HG03025 (cell line): Measurements from ENCODE around the gene MXI1.
A peak's percentile ranks its signal among the peaks of the same experiment; 100 is the strongest.

Experiments used
- ATAC-seq: cut with Tn5 transposase; IDR thresholded peaks from one replicate; pipeline ENCODE4 v1.9.1; 2021; ENCODE audit warnings: mild to moderate bottlenecking, moderate library complexity; ENCODE audit not compliant: unreplicated experiment, low FRiP score

MXI1 gene

DNA sequence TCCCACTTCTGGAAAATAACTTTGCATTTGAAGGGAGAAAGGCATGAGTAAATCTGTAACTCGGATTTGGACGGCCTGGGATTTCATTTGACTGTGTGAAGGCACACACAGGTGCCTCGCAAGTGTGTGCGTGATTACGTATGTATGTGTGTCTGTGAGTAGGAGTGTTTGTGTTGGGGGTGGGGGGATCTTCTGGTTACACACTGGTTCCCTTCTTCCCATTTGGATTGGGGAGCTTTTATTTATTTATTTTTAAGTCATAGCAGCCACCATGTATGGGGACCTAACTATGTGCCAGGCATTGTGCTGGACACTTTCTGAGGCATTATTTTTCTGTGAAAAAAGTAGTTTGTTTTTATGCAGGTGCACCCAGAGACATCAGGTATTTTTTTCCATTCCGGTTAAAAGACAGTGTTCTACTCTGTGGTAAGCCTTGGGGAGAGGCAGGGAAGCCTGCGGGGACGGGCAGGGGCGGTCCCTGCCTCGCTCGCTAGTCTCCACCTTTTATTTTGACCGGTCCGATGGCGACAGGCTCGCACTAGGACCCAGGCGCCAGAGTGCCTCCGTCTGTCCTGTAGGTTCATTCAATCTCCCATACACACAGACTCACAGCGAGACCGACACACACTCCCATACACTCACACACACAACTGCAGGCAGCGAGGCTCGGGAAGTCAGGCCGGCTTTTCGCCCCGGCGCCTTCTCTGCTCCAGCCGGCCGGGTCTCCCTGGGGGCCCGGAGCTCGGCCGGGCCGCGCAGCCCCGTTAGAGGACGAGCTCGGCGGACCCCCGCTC, at the start of gene MXI1:
TSS of gene MXI1 (plus strand) at position 595 of the 794 bp plus-strand sequence. CDS start 204 bp downstream, outside the sequence.
- ATAC-seq: peak; percentile 51

DNA sequence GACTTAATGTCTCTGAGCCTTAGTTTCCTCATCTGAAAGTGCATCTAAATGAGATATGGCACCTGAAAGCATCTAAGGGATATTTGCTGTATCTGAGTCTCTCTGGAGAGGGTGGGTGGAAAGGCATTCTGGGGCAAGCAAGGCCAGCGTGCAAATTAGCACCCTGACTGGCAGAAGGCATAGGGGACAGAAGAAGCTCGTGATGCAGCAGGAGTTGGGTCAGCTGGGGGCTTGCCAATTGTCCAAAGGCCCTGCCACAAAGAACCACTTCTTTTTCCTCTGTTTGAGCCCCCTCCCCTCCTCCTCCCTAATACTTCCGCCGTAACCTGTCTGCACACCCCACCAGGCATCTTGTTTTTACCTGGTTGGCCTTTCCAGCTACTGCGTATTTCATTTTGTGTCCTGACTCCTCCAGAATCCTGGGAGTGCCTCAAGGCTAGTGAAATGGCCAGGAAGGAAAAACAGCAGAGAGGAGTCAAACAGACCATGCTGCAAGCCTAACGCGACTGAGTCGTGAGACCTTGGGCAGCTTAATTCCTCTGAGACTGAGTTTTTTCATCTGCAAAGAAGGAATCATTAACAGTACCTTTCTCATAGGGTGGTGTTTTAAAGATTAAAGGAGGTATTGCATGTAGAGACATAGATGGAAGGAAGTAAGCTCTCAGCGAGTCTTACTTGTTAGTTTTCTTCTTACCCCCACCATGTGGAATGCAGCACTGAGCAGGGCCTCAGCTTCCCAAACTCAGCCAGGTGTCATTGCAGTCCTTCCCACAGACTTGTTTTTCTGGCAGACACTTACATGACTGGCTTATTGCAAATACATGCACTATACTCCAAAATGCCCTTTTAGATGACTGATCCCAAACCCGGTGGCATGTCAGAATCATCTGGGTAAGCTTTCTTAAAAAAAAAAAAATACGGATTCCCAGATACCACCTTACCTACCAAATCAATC, 49.1 kb upstream of the MXI1 start:
- ATAC-seq: no peak

DNA sequence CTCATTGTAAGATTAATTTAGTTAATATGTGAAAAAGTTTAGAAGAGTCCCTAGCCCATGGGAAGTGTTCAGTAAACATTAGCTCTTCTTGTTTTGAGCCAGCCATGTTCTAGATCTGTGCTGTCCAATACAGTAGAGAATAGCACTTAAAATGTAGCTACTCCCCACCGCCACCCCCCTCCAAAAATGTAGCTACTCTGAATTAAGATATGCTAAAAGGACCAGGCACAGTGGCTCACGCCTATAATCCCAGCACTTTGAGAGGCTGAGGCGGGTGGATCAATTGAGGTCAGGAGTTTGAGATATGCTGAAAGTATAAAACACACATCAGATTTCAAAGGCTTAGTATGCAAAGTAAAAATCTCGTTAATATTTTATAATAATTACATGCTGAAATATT, 47.3 kb upstream of the MXI1 start:
- no peak for ATAC-seq

DNA sequence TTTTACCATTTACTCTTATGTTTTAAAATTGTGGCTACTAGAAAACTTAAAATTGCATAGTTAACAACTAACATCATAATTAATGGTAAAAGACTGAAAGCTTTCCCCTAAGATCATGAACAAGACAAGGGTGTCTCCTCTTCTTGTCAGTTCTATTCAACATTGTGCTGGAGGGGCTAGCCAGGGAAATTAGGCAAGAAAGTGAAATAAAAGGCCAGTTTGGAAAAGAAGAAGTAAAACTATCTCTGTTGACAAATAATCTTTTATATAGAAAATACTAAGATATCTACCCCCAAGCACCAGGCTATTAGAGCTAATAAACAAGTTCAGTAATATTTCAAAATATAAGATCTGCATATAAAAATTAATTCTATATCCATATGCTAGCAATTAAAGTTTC, 46.9 kb upstream of the MXI1 start:
- no peak for ATAC-seq

DNA sequence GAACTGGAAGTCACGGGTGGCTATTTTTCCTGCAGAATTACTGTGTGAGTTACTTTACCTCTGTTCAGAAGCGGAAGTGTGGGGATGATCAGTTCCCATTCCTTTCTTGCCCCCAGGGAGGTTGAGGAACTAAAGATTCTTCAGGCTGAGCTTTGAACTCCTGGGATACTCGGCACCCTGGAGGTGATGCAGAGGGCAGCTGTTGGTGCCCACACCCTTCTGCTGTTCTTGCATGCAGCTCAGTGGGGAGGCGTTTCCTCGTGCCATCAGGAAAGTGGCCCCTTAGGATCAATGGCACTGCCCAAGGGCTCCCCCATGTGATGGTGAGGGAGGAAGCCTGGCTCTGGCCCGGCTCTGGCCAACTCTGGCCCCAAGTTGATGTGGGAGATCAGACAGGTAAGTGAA, 44.7 kb upstream of the MXI1 start:
- ATAC-seq: no peak

DNA sequence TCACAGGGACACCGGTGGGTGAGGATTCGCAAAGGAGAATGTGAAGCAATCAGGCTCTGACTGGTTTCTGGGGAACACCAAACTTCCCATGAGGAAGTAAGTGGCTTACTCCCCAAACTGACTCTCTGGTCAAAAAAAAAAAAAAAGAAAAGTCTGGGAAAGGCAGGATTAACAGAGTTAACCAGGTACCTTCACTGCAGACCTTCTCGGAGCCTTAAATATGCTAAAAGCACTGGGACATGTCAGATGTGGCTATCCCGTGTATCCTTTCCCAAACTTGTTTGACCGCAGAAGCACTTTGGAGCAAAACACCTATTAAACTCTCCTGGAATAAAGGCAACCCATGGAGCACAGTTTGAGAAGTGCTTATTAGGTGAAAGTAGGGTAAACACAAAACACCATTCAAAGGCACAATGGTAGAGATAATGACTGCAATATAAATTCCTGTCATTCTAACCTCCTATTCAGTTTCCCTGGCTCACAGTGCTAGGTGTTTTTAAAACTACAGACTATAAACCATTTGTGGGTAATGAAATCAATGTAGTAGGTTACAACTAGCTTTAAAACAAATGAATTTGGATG, 44.1 kb upstream of the MXI1 start:
- ATAC-seq: no peak

DNA sequence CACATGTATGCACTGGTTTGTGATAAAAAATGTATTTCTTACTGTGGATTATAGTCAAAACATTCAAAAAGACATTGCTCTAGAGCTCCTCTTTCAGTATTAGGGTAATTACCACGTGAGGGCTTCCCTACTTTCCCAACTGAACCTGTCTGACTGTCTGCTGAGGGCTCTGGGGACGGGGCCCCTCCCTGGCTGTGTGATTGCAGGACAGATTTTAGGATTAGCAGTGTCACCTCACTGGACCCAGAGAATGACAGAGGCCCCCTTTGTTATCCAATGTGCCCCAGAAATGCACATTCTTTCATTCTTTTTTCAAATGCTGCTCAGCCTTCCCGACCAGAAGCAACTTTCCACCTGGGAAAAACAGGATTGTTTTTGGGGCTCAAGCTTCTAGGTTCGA, 43.6 kb upstream of the MXI1 start:
- no peak for ATAC-seq

DNA sequence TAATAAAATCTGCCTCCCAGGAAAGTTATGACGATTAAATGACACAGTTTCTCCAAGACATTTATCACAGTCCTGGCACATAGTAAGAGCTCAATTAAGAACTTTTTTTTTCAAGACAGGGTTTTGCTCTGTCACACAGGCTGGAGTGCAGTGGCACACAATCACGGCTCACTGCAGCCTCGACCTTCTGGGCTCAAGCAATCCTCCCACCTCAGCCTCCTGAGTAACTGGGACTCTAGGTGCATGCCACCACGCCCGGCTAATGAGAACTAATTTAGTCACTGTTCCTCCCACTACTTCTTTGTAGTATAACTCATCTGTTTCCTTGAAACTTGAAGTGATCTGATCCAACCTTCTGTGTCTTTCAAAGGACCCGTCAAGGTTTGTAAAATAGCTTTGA, 42.2 kb upstream of the MXI1 start:
- ATAC-seq: no peak

DNA sequence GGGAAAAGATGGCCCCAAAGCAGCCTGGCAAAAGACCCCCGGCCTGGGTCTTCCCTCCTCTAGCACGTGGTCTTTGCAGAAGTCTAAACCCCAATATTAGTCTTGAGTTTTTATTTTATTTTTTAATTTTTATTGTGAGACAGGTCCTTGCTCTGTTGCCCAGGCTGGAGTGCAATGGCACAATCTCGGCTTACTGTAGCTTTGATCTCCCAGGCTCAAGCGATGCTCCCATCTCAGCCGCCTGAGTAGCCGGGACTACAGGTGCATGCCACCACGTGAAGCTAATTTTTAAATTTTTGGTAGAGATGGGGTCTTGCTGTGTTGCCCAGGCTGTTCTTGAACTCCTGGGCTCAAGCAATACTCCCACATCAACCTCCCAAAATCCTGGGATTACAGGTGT, 40.3 kb upstream of the MXI1 start:
- ATAC-seq: no peak

DNA sequence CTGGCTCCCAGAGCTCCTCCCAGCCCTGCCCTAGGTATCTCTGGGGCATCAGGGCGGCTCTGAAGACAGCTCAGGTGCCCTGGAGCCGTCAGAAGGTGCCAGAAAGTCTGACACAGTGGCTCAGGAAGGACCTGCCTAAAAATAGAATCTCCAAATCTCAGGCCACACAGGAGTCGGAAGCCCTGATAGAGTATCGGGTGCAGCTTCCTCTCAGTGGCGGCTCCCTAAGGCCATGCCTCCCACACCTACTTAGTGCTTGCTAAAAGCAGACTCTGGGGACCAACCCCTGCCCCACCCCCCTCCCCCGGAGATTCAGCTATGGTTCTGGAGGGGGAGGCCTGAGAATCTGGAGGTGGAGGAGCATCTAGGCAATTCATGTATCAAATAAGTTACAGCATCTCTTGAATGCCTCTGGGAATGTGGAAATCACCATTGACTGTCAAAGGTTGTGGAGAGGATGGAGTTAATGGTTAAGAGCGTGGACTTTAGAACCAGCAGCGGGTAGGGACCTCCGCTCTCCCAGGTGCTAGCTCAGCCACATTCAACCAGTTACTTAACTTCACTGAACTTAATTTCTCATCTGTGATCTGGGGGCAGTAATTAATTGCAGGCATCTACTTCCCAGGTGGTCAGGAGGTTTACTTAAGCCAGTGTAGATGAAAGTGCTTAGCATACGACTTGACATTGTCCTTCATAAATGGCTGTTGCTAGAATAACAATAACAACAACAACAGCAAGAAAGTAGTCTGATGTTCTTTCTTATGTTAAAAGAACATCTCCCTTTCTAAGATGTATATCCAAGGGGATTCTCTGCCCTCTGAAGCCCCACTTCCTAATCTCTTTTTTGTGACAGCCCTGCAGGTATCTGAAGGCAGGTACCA, 38.6 kb upstream of the MXI1 start:
- no peak for ATAC-seq

DNA sequence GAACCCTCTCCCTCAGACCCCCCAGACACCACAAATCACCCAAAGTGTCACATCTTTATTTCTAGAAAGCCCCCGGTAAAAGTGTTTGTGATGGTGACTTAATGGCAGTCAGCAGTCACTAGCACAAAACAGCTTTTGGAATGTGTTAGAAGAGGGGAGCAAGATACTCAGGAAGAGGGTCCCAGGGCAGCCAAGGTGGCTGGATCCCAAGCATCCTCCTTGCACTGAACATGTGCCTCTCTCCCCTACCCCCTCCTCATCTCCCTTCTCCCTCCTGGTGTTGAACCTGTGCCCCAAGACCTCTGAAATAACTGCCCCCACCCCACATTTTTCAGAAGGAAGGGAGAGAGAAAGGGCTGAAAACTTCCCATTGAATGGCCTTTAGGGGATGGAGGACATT, 37.8 kb upstream of the MXI1 start:
- no peak for ATAC-seq

DNA sequence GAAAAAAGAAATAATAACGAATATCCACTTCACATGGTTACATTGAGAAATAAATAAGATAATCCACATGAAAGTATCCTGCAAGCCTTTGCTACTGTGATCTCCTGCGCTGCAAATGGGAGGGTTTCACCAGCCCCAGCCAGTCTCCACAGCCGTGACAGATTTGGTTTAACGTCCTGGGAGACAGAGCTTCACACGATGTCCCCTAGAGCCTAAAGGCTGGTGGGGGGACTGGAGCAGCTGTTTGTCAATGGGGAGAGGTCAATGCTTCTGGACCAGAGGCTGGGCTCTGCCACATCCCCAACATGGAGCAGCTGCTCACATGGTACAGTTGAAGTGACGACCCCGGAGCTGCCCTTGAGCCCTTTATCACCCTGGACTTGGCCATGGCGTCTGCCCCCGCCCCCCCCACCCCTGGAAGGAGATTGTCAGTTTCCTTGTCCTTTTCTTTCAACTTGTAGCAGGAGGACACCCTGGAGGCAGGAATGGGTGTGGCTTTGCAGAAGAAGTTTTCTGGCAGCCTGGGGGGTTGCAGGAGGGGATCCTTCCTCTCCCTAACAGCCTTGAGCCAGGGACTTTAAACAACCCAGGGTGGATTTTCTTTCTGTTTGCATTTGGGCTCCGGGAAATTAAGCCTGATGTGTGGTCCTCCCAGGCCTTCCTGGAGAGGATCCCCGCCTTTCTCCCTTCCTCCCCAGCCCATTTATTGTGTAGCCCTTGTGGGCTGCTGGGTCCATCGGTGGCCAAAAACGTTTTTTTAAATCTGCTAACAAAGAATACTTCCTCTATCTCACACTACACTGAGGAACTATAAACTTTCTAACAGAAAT, 37.0 kb upstream of the MXI1 start:
- ATAC-seq: no peak

DNA sequence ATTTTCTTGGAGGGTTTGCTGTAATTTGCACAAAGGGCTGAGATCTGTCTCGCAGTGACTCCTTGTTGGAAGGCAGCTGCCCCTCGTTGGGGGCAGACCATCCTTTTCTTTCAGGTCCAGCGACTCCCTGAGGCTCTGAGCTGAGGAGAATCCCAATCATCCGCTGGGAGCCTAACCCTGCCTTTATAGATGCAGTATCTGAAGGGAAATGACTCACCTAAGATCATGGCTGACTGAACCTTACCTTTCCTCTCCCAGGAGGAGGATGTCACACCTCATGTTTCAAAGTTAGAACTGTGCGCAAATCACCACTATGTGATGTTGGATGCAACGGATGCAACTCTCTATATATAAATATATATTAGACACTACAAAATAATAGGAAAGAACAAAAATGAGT, 36.4 kb upstream of the MXI1 start:
- ATAC-seq: no peak

DNA sequence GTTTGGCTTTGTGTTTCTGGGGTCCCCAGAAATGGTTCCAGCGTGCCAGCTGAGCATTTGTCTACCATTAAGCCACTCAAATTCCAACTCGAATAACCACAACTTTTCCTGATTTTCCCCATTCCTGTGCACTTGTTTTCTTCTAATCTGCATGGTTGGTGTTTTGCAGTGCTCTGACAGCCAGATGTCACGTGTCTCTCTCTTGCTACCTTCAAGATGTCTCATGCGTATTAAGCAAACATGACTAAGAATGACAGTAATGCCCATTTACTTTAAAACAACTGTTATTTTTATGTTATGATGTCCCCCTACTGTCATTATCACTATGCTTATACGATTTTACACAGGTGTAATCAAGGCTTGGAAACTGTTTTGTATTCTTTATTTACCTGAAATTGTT, 35.2 kb upstream of the MXI1 start:
- ATAC-seq: no peak

DNA sequence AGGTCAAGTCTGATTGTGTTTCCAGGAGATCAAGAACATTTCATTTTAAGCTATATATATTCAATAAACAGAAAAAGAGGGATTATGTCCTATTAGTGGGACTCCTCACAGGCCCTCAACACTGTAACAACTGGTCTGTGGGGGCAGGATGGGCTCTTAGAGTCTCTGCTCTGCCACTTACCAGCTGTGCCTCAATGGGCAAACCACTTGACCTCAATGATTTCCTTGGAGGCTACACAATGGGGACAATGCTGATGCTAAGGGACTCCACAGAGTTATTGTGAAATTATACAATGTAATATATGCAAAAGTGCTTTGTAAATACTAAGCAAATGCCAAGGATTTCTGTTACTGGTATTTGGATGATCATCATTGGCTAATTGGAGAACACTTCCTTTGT, 33.2 kb upstream of the MXI1 start:
- ATAC-seq: no peak

DNA sequence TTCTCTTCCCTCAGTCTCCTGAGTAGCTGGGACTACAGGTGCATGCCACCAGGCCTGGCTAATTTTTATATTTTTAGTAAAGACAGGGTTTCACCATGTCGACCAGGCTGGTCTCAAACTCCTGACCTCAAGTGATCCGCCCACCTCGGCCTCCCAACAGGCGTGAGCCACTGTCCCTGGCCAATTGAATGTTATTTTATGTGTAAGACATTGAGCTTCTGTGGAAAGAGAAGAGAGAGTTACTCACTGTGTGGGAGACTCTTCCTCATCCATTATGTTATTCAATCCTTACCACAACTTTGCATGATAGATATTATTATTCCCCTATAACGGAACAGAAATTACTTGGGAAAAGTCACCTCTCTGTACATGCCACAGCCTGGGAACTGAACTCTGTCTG, 32.6 kb upstream of the MXI1 start:
- ATAC-seq: no peak

DNA sequence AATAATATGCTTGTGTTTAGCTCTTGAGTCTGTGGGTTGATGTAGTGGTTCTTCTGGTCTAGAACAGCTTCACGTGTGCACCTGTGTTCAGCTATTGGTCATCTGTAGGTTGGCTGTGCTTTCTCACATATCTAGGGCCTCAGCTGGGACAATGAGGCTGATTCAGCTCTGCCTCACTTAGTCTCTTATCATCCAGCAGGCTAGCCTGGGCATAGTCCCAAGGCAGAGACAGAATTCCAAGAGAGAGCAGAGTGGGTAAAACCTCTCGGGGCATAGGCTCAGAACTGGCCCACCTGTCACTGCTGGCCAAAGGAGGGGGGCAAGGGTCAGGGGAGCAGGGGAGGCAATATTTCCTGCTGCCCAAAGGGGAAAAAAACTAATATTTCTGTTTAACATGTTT, 32.0 kb upstream of the MXI1 start:
- no peak for ATAC-seq

DNA sequence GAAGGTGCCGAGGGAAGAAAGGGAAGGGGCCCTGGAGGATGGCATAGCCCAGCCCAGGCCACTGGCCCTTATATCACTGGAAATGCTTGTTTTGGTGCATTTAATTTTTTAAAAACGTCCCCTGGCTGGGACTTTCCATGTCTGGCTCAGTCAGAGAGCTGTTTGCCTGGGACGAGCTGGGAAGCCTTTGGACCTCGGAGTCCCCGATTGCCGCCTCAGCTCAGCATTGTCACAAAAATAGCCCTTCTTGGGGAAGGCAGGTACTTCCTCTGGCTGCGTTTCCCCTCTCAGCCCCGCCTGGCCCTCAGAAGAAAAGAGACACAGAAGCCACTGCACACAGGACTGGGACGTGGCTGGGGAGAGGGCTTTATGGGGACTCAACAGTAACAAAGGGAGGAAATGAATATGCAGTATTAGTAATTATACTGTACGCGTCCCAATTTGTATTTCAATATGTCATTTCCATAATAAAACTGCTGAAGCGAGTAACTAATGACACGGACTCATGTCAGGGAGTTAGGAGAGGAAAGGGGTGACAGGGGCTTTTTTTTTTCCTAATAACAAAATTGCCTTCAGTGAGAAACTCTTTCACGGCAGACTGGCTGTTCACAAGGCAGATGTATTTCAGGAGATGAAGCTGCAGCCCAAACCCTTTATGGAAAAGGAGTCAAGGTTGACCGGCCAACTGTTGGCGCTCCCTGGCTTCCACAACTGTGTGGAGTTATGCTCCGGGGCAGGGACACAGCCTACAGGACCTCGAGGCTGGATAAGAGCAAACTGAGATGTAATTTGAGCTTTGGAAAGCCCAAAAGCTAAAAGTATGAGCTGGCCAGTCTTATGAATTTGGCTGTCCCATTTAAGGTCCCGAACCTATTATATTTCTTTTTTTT, 31.0 kb upstream of the MXI1 start:
- ATAC-seq: no peak

DNA sequence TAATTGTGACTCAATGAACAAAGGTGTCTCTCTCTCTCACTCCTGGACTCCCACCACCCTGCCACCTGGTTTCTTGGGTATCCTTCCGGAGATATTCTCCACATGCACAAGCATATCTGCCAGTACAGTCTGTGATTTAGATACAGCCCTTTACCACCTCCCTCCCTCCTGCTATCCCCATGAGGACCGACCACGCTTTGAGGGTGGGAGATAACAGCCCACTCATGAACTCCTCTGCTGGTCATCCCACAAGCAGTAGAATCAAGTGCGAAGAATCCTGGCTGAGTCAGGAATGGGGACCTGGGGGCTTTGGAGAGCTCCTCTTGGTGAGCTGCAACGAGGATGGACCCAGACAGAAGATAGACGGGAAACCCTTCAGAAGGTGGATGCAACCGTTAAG, 28.2 kb upstream of the MXI1 start:
- ATAC-seq: no peak
